Caco-2 (cell line): ENCODE results near the gene IKZF1. TPM values are rescaled to one million over a fixed set of nuclear protein-coding genes. Genes with fewer than 3 reads are reported as not detected.

Experiments
- BruUV-seq: library from RNA; stranded (reverse); fragments of 400-500 nt; replicated peaks from 2 replicates; lab custom pipeline; 2021; lab: Mats Ljungman, UMichigan
- CTCF ChIA-PET: fragments of 300-600 bp; sonication (Branson Sonifier 250); formaldehyde crosslinking; loops from one replicate; lab custom pipeline; 2022; ENCODE audit warnings: antibody characterized with exemption; lab: Charles Lee
- POLR2A ChIA-PET: fragments of 300-600 bp; sonication (Branson Sonifier 250); formaldehyde crosslinking; loops from one replicate; lab custom pipeline; 2022; ENCODE audit warnings: antibody characterized with exemption; lab: Charles Lee
- DNase-seq, 2 experiments: peaks; one replicate each; pipeline versions ENCODE4 v3.0.0 to v3.0.0-alpha.2; 2020 to 2022
- H3K27me3 ChIP-seq: replicated peaks from 2 replicates; pipeline ENCODE4 v1.6.0; 2011; ENCODE audit warnings: low read length; ENCODE audit not compliant: control insufficient read depth, insufficient read depth
- H3K36me3 ChIP-seq: 2 replicates; pipeline ENCODE4 v1.5.1; 2011; ENCODE audit warnings: low read length; ENCODE audit not compliant: control insufficient read depth, insufficient read depth
- H3K4me1 ChIP-seq: fragments of 250-450 bp; sonication (Bioruptor Pico); 2 replicates; pipeline ENCODE4 v1.5.1; 2020; ENCODE audit warnings: mild to moderate bottlenecking
- H3K4me3 ChIP-seq: 2 replicates; pipeline ENCODE4 v1.5.1; 2011; ENCODE audit warnings: low read depth, mild to moderate bottlenecking, control low read depth, low read length
- H3K9me3 ChIP-seq: fragments of 250-450 bp; sonication (Bioruptor Pico); 2 replicates; pipeline ENCODE4 v1.5.1; 2020; ENCODE audit warnings: mild to moderate bottlenecking, moderate library complexity
- H3K27ac Mint-ChIP-seq: one replicate; pipeline ENCODE4 v1.8.0; 2022; ENCODE audit warnings: mixed read lengths; ENCODE audit not compliant: unreplicated experiment
- H3K27me3 Mint-ChIP-seq: one replicate; pipeline ENCODE4 v1.8.0; 2022; ENCODE audit warnings: mixed read lengths; ENCODE audit not compliant: insufficient read depth, unreplicated experiment
- H3K36me3 Mint-ChIP-seq: one replicate; pipeline ENCODE4 v1.8.0; 2022; ENCODE audit warnings: mild to moderate bottlenecking, mixed read lengths; ENCODE audit not compliant: insufficient read depth, unreplicated experiment
- H3K4me1 Mint-ChIP-seq: one replicate; pipeline ENCODE4 v1.8.0; 2022; ENCODE audit warnings: low read depth, mixed read lengths; ENCODE audit not compliant: unreplicated experiment
- H3K4me3 Mint-ChIP-seq: one replicate; pipeline ENCODE4 v1.8.0; 2022; ENCODE audit warnings: mild to moderate bottlenecking, moderate library complexity, mixed read lengths; ENCODE audit not compliant: unreplicated experiment
- H3K9me3 Mint-ChIP-seq: one replicate; pipeline ENCODE4 v1.8.0; 2022; ENCODE audit warnings: mixed read lengths; ENCODE audit not compliant: unreplicated experiment
- CTCF ChIP-seq, 2 experiments: fragments of 200-600 bp in 1 of 2; IDR thresholded peaks; 1 replicate in 1 of 2; 2 replicates in 1 of 2; pipeline versions ENCODE4 v1.5.1 to v1.8.0; 2011 to 2022; ENCODE audit warnings: antibody characterized with exemption in 1 of 2, control low read depth in 1 of 2, inconsistent platforms in 1 of 2, low read depth in 1 of 2, low read length in 1 of 2, mild to moderate bottlenecking in 1 of 2, moderate library complexity in 1 of 2; ENCODE audit not compliant: insufficient read depth in 1 of 2, severe bottlenecking in 1 of 2, unreplicated experiment in 1 of 2
- intact Hi-C: fragments of 100-400 bp; cut with micrococcal nuclease; formaldehyde crosslinking; loops from one replicate; pipeline ENCODE4 v1.10.0; 2022; ENCODE audit not compliant: unreplicated experiment
- total RNA-seq: library from RNA; stranded (reverse); gene quantifications from 2 replicates; pipeline ENCODE4 v1.2.3, GENCODE V29; 2022

Gene IKZF1
- total RNA-seq, 1 experiment from 2014 or later, result not detected

GRCh38 chr7:50423860-50424259 is 119.3 kb downstream of the IKZF1 start:
- Mint-ChIP-seq H3K27ac (peak overlapping the region; percentile 50), H3K9me3 (no peaks in the 10 kb centered on the region), H3K4me1 (peaks cover 35% of the 10 kb centered on the region), H3K36me3 (peaks cover 7% of the 10 kb centered on the region), H3K27me3 (no peaks in the 10 kb centered on the region), H3K4me3 (no peak overlapping the region)
- no peaks in the 10 kb centered on the region for H3K27me3 ChIP-seq
- peaks cover 6% of the 10 kb centered on the region; the same call in 1 of the 2 replicates for H3K9me3 ChIP-seq
- H3K4me1 ChIP-seq, result peaks cover 29% of the 10 kb centered on the region
- TF ChIP-seq CTCF (IDR thresholded peaks at IDR 0.05; ENCODE audit: insufficient read depth in 1 of 2, low read depth in 1 of 2, low read length in 1 of 2, severe bottlenecking in 1 of 2, unreplicated experiment in 1 of 2), result no peak
- H3K4me3 ChIP-seq, result no peak overlapping the region
- intact Hi-C loops, result no loop called here
- no TSS peak for BruUV-seq
- H3K36me3 ChIP-seq, result no peaks in the 10 kb centered on the region
- ChIA-PET CTCF (no interaction called here), POLR2A (no interaction called here)
- DNase-seq, result no peak

DNA sequence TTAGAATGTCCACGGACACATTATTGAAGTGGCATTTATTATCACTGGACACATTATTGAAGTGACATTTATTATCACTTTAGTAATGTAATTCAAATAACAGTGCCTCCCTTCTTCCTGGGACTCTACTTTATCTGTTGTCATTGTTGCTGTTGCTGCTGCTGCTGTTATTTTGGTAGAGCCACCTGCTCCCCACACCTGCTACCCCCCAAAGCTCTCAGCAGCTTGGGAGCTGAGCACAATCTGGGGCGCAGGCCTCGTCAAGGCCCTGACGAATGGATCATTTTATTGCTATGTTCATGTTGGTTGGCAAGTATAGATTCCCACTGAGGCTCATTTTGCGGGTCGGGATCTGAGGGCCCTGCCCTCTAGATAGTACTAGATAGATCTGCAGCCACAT is 120.8 kb downstream of the IKZF1 start:
- CTCF ChIA-PET, result no interaction called here
- Mint-ChIP-seq H3K4me1 (peaks cover 35% of the 10 kb centered on the region), H3K36me3 (peaks cover 7% of the 10 kb centered on the region), H3K9me3 (no peaks in the 10 kb centered on the region), H3K27me3 (no peaks in the 10 kb centered on the region), H3K27ac (peak overlapping the region; percentile 78), H3K4me3 (no peak overlapping the region)
- Histone ChIP-seq H3K36me3 (no peaks in the 10 kb centered on the region), H3K4me1 (peaks cover 30% of the 10 kb centered on the region), H3K9me3 (peaks cover 6% of the 10 kb centered on the region; the same call in 1 of the 2 replicates), H3K4me3 (no peak overlapping the region), H3K27me3 (no peaks in the 10 kb centered on the region)
- TF ChIP-seq CTCF (IDR thresholded peaks at IDR 0.05; ENCODE audit: insufficient read depth in 1 of 2, low read depth in 1 of 2, low read length in 1 of 2, severe bottlenecking in 1 of 2, unreplicated experiment in 1 of 2), result no peak
- intact Hi-C loops, result loop anchor here (5.0 kb wide), 1 partner anchor 102 kb away; no protein-coding TSS in a partner anchor
- no peak for DNase-seq
- POLR2A ChIA-PET, result no interaction called here
- BruUV-seq, result no TSS peak

GRCh38 chr7:50426280-50427045 is 121.9 kb downstream of the IKZF1 start:
- Histone ChIP-seq H3K9me3 (peaks cover 6% of the 10 kb centered on the region; the same call in 1 of the 2 replicates), H3K4me1 (peaks cover 30% of the 10 kb centered on the region), H3K4me3 (no peak overlapping the region), H3K27me3 (no peaks in the 10 kb centered on the region), H3K36me3 (no peaks in the 10 kb centered on the region)
- Mint-ChIP-seq H3K4me3 (peak overlapping the region; percentile 25), H3K4me1 (peaks cover 35% of the 10 kb centered on the region), H3K27ac (peak overlapping the region; percentile 78), H3K9me3 (no peaks in the 10 kb centered on the region), H3K27me3 (no peaks in the 10 kb centered on the region), H3K36me3 (peaks cover 7% of the 10 kb centered on the region)
- CTCF ChIA-PET, result interaction anchor here (0.9 to 2.4 kb wide), 4 partner anchors 8 to 231 kb away, joined by 3 to 18 read pairs (median 3); no protein-coding TSS in a partner anchor
- intact Hi-C loops, result loop anchor here (1.0 to 5.0 kb wide), 2 partner anchors 20 to 101 kb away; no protein-coding TSS in a partner anchor
- DNase-seq, result peak; percentile 81 to 88
- TF ChIP-seq CTCF (IDR thresholded peaks at IDR 0.05; ENCODE audit: insufficient read depth in 1 of 2, low read depth in 1 of 2, low read length in 1 of 2, severe bottlenecking in 1 of 2, unreplicated experiment in 1 of 2), result no peak
- BruUV-seq, result TSS peak; percentile 79
- POLR2A ChIA-PET, result interaction anchor here (0.5 to 0.6 kb wide), 2 partner anchors 20 kb away, joined by 3 read pairs; no protein-coding TSS in a partner anchor
